Thoracic aorta (tissue), 2 donors: ENCODE data around the gene MEPCE. TPM values are rescaled to one million over a fixed set of nuclear protein-coding genes. Genes with fewer than 3 reads are reported as not detected.
A peak's percentile ranks its signal among the peaks of the same experiment; 100 is the strongest.
"Not testable (repeated sequence)": the region's sequence is repeated elsewhere in the genome, so short reads cannot be mapped to it uniquely, and the experiment has no call there.

Experiments used
- ATAC-seq: fragments of 150-250 bp; one replicate; pipeline ENCODE4 v1.8.0; 2017; ENCODE audit warnings: low read depth; ENCODE audit not compliant: insufficient number of reproducible peaks, low FRiP score
- DNase-seq: peaks from one replicate; pipeline ENCODE4 v3.0.0-alpha.2; 2020; ENCODE audit warnings: low spot score
- H3K27ac ChIP-seq, 2 donors: fragments of 200-600 bp; sonication (generic); 1 replicate in 1 of 2; 2 replicates in 1 of 2; pipeline ENCODE4 v1.5.1; 2016; ENCODE audit warnings: mild to moderate bottlenecking in 2 of 2, moderate library complexity in 2 of 2
- H3K27me3 ChIP-seq: fragments of 200-600 bp; sonication (generic); replicated peaks from 2 replicates; pipeline ENCODE4 v1.6.0; 2016; ENCODE audit warnings: mild to moderate bottlenecking; ENCODE audit not compliant: insufficient read depth
- H3K36me3 ChIP-seq: fragments of 200-600 bp; sonication (generic); one replicate; pipeline ENCODE4 v1.5.1; 2016
- H3K4me1 ChIP-seq, 2 donors: fragments of 200-600 bp; sonication (generic); 1 replicate in 1 of 2; 2 replicates in 1 of 2; pipeline versions ENCODE4 v1.5.1 to v1.6.0; 2016; ENCODE audit warnings: low read depth in 2 of 2, mild to moderate bottlenecking in 1 of 2; ENCODE audit not compliant: control insufficient read depth in 1 of 2
- H3K4me3 ChIP-seq: fragments of 200-600 bp; sonication (generic); 2 replicates; pipeline ENCODE4 v1.5.1; 2016; ENCODE audit warnings: mild to moderate bottlenecking
- H3K9me3 ChIP-seq: fragments of 200-600 bp; sonication (generic); 2 replicates; pipeline ENCODE4 v1.5.1; 2016
- CTCF ChIP-seq: fragments of 200-600 bp; sonication (generic); IDR thresholded peaks from one replicate; pipeline ENCODE4 v1.5.1; 2019; ENCODE audit warnings: antibody characterized with exemption
- total RNA-seq, 2 donors: library from RNA; depleted of rRNA; stranded (reverse); fragments of >200 nt; gene quantifications; one replicate each; pipeline versions ENCODE4 v1.1.0 to v1.2.3, GENCODE V29; 2016

Gene MEPCE
- total RNA-seq, 2 donors from 2014 or later: 27.2 to 27.8 TPM

DNA sequence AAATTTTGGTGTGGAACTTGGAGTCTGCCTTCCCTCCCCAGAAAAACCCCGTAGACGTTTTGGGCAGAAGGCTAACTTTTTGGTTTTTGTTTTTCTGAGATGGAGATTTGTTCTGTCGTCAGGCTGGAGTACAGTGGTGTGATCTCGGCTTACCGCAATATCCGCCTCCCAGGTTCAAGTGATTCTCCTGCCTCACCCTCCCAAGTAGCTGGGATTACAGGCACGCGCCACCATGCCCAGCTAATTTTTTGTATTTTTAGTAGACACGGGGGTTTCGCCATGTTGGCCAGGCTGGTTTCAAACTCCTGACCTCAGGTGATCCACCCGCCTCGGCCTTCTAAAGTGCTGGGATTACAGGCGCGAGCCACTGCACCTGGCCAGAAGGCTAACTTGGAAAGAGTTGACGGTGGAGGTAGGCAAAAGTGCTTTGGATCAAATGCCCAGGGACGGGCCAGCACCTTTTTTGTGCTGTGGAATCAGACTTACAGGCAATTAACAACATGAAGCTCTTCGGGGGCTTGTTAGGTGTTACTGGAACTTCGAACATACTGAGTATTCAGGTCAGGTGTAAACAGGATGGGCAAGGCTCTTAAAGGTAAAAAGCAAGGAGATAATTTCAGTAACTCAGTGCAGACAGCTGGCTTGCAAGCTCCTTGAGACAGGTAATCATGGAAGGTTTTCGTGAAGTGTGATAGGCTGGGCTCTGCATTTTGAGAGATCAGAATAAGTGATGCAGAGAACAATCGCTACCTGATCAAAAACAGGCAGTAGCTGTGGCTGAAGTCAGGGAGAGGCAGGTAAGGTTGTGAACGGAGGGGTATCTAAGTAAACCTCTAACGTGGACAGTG lies 4.9 kb downstream of the MEPCE start:
- ATAC-seq (no peak), DNase-seq (no peak)
- Histone ChIP-seq H3K9me3 (no peaks in the 10 kb centered on the region), H3K4me3 (no peak overlapping the region), H3K4me1 (peaks cover 19 to 44% of the 10 kb centered on the region in 2 donors), H3K27ac (no peak overlapping the region), H3K27me3 (no peaks in the 10 kb centered on the region), H3K36me3 (peaks cover 20% of the 10 kb centered on the region)
- no peak for TF ChIP-seq CTCF

DNA sequence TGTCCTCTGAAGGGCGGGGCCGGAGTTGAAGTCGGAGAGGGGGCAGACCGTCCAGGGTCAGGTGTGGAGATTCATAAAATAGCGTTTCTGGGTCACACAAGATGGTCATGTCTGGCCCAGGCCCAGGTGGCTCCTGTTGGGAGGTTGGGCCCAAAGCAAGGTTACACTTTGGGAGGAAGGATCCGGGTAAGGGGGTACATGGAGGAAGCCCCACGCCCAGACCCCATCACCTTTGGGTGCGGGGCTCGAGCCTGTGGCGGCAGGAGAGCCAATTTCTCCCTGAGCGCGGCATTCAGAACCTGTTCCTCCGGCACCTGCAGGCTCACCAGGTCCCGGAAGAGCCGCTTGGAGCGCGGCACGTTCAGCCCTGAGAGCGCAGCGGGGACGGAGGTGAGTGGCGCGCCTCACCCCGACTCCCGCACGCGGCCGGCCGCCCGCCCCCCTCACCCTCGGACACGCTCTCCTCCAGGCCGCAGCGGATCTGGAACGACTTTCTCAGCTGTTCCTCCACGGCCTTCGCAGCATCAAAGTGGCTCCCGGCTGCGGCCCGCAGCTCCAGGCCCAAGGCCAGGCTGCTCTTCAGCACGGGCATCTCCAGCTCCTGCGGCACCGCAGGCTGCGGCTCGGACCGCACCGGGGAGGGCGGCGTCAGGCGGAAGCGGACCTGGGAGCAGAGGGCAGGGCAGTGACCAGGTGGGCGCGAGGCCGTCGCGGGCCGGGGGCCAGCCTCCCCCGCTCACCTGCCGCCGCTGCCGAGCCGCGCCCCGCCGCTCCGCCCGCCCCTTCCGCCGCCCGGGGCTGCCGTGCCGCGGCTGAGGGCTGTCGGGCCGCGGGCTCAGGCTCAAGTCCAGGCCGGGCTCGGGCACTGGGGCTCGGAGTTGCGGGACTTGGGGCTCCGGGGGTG lies 6.0 kb downstream of the MEPCE start:
- no peaks in the 10 kb centered on the region for H3K27me3 ChIP-seq
- H3K27ac ChIP-seq: peak overlapping the region; percentile 97
- ATAC-seq (peak; percentile 5), DNase-seq (no peak)
- H3K9me3 ChIP-seq: no peaks in the 10 kb centered on the region
- H3K4me3 ChIP-seq: peak overlapping the region; percentile 97
- peaks cover 20% of the 10 kb centered on the region for H3K36me3 ChIP-seq
- H3K4me1 ChIP-seq: peaks cover 17 to 40% of the 10 kb centered on the region in 2 donors
- TF ChIP-seq CTCF: no peak

DNA sequence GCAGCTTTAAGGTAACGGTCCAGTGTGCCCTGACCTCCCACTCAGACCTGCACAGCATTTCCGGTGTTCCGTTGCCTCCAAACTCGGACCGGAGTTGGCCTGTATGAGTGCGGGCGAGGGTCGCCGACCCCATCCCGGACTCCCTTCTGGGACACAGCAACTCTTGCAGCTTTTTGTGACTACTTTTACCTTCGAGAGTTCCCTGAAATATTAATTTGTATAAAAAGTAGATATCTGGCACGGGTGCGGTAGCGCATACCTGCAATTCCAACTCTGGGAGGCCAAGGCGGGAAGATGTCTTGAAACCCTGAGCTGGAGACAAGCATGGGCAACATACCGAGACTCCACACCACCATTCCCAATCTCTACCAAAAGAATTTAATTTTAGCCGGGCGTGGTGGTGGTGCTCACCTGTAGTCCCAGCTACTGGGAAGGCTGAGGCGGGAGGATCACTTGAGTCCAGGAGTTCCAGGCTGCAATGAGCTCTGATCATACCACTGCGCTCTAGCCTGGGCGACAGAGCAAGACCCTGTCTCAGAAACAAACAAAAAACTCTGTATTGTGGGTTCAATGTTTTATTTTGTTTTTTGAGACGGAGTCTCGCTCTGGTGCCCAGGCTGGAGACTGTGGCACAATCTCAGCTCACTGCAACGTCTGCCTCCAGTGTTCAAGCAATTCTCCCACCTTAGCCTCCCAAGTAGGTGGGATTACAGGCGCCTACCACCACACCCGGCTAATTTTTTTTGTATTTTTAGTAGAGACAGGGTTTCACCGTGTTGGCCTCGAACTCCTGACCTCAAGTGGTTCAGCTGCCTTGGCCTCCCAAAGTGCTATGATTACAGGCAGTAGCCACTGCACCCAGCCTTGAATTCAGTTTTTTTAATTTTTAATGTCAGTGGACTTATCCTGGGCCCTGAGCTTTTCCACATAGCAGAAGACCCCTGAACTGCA lies 7.8 kb downstream of the MEPCE start:
- Histone ChIP-seq H3K27me3 (no peaks in the 10 kb centered on the region), H3K36me3 (peaks cover 16% of the 10 kb centered on the region), H3K27ac (peak overlapping the region; percentile 97), H3K4me3 (peak overlapping the region; percentile 97), H3K9me3 (no peaks in the 10 kb centered on the region), H3K4me1 (peaks cover 5 to 22% of the 10 kb centered on the region in 2 donors)
- no peak for ATAC-seq
- no peak for DNase-seq
- no peak for TF ChIP-seq CTCF

DNA sequence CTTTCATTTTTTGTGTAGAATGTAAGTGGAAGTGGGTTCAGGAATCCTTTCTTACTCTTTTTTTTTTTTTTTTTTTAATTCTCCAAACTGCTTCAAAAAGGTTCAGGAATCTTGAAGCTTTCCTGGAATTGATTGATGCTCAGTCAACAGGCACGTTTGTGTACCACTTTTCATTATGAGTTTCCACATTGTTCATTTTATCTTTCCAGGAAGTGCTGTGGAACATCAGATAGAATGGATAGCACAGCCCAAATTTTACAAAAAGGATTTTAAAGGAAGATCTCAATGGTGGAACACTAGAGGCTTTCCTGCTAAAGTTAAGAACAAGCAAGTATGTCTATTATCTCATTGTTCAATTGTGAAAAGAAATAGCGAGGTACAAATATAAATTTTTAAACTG lies 8.5 kb downstream of the MEPCE start:
- H3K4me1 ChIP-seq: peaks cover 5 to 15% of the 10 kb centered on the region in 2 donors
- no peak overlapping the region for H3K4me3 ChIP-seq
- no peaks in the 10 kb centered on the region for H3K27me3 ChIP-seq
- H3K9me3 ChIP-seq: no peaks in the 10 kb centered on the region
- no peak for ATAC-seq
- H3K36me3 ChIP-seq: peaks cover 9% of the 10 kb centered on the region
- DNase-seq: no peak
- no peak overlapping the region for H3K27ac ChIP-seq
- no peak for TF ChIP-seq CTCF

- peaks cover 5 to 14% of the 10 kb centered on the region in 2 donors for H3K4me1 ChIP-seq
- not testable (repeated sequence) for DNase-seq
Measured at GRCh38 chr7:100438731-100439130, 9.1 kb downstream of the MEPCE start.

DNA sequence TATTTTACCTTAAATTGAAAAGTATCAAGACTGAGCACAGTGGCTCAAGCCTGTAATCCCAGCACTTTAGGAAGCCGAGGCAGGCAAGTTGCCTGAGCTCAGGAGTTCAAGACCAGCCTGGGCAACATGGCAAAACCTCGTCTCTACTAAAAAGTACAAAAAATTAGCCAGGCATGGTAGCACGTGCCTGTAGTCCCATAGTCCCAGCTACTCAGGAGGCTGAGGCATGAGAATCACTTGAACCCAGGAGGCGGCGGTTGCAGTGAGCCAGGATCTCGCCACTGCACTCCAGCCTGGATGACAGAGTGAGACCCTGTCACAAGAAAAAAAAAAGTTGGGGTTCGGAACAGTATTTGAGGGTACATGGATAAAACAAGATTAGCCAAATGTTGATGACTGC lies 9.6 kb downstream of the MEPCE start:
- H3K4me1 ChIP-seq: peaks cover 5 to 13% of the 10 kb centered on the region in 2 donors
- not testable (repeated sequence) for H3K4me3 ChIP-seq, DNase-seq, H3K36me3 ChIP-seq, H3K9me3 ChIP-seq, ATAC-seq, H3K27me3 ChIP-seq, H3K27ac ChIP-seq

More at GRCh38 chr7:100438731-100439130, 9.1 kb downstream of the MEPCE start:
- H3K36me3 ChIP-seq, H3K27me3 ChIP-seq, H3K27ac ChIP-seq, H3K9me3 ChIP-seq, ATAC-seq, H3K4me3 ChIP-seq: not testable (repeated sequence)
